Dedifferentiated amniotic fluid mesenchymal stem cell (primary cell): ENCODE measurements around the gene TOMT.
"Not testable (repeated sequence)": the region's sequence is repeated elsewhere in the genome, so short reads cannot be mapped to it uniquely, and the experiment has no call there.

Experiments used
- DNase-seq: peaks from one replicate; pipeline ENCODE4 v3.0.0-alpha.2; 2016; ENCODE audit errors: extremely low spot score

Gene TOMT

GRCh38 chr11:72125956-72126355, 20.2 kb downstream of the TOMT start:
- DNase-seq, result no peak

GRCh38 chr11:72127923-72128322, 22.2 kb downstream of the TOMT start:
- no peak for DNase-seq

GRCh38 chr11:72129381-72129780, 23.7 kb downstream of the TOMT start:
- no peak for DNase-seq

- no peak for DNase-seq
Measured at GRCh38 chr11:72132646-72133045, 26.9 kb downstream of the TOMT start.

GRCh38 chr11:72135473-72135872, 29.7 kb downstream of the TOMT start, which contains the start of gene FOLR3:
FOLR3 (plus strand) TSS chr11:72135725; CDS start chr11:72135953, 228 bp downstream.
- DNase-seq, result not testable (repeated sequence)

GRCh38 chr11:72135891-72136683, 30.4 kb downstream of the TOMT start:
- no peak for DNase-seq

GRCh38 chr11:72136684-72137262, 31.0 kb downstream of the TOMT start:
- DNase-seq, result no peak

GRCh38 chr11:72138821-72139390, 33.2 kb downstream of the TOMT start:
- DNase-seq, result no peak

GRCh38 chr11:72139500-72139899, 33.8 kb downstream of the TOMT start:
- DNase-seq, result no peak

- DNase-seq, result no peak
Measured at GRCh38 chr11:72140661-72141060, 34.9 kb downstream of the TOMT start.

GRCh38 chr11:72141066-72141465, 35.3 kb downstream of the TOMT start:
- peak; percentile 62 for DNase-seq

GRCh38 chr11:72142086-72142485, 36.4 kb downstream of the TOMT start:
- DNase-seq, result not testable (repeated sequence)

- DNase-seq, result not testable (repeated sequence)
Measured at GRCh38 chr11:72142543-72142942, 36.8 kb downstream of the TOMT start.

- peak; percentile 77 for DNase-seq
Measured at GRCh38 chr11:72144807-72145565, 39.3 kb downstream of the TOMT start.

- no peak for DNase-seq
Measured at GRCh38 chr11:72146625-72147024, 40.9 kb downstream of the TOMT start.

- no peak for DNase-seq
Measured at GRCh38 chr11:72150882-72151281, 45.2 kb downstream of the TOMT start.

GRCh38 chr11:72153874-72154273, 48.1 kb downstream of the TOMT start:
- DNase-seq, result not testable (repeated sequence)

- DNase-seq, result no peak
Measured at GRCh38 chr11:72154816-72155215, 49.1 kb downstream of the TOMT start.

- no peak for DNase-seq
Measured at GRCh38 chr11:72155751-72156150, 50.0 kb downstream of the TOMT start.

GRCh38 chr11:72157131-72157530, 51.4 kb downstream of the TOMT start:
- DNase-seq, result no peak
